Kidney glomerular epithelial cell (primary cell): Measurements from ENCODE around the gene PIP5K1B.
"Not testable (repeated sequence)": the region's sequence is repeated elsewhere in the genome, so short reads cannot be mapped to it uniquely, and the experiment has no call there.

ENCODE experiments used
- DNase-seq: peaks from one replicate; lab custom pipeline; 2025; lab: John Stamatoyannopoulos, UW

The PIP5K1B gene

DNA sequence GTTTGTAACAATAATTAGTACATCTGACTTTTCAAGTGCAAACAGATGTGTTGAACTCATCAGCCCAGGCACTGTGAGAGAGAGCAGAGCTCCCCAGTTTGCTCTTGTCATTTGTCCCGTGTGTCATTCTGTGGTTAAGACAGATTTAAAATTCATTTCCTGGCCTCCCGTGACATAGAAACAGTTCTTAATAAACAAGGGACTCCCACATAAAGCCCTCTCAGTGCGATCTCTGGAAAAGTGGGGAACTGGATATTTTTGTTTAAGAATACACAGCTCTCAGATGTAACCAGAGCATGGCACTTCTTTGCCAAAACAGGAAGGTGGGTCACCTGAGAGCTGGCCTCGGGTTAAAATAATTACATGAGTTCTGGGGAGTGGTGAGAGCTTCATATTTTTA is 250.3 kb downstream of the PIP5K1B start:
- no peak for DNase-seq

- DNase-seq: no peak
Measured at GRCh38 chr9:68957479-68957878, 252.4 kb downstream of the PIP5K1B start.

DNA sequence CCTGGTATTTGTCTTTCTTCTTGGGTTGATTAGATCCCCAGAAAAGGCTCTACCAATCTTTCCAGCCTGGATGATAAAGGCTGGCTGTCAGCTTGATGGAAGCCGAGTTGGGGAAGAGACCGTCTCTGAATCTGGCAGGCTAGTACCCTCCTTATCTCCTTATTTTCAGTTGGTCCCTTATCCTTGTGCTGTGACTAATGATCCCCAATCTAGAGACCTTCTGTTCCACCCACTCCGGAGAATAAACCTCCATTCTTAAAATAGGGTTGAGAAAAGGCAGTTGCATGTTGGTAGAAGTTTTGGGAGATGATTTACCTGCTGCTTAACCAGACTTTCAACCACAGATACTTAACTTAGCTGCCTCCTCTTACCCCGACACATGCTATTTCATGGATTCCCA is 256.5 kb downstream of the PIP5K1B start:
- DNase-seq: no peak

DNA sequence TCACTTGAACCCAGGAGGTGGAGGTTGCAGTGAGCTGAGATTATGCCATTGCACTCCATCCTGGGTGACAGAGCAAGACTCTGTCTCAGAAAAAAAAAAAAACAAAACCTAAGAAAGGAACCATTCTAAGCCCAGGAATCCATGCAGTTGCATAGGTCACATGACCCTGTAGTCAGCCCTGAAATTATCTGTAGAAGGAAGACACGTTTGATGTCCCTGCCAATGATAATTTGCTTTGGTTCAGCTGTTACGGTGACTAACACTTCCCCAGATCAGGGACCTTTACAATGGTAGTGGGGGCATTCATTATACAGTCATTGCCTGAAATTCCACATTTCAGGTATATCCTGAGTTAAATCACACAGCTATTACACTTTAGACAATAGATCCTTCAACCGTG is 258.4 kb downstream of the PIP5K1B start:
- no peak for DNase-seq

DNA sequence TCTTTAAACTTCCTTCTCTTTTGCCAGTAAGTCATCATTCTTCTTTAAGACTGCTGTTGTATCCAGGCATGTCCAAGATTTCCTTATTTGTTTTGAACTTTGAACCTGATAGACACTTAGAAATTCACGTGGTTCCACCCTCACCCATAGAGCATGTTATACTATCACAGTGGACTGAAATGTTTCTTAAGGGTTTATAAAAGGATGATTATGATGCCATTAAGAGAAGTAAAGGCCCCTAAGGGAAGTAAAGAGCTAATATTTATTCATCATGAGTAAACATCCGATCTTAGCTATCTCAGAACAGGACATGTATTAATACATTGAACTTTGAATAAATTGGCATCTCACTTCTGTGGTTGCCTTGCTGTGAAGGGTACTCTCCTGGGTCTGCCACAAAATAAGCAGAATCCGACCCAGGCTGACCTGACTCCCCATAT is 259.1 kb downstream of the PIP5K1B start:
- no peak for DNase-seq

DNA sequence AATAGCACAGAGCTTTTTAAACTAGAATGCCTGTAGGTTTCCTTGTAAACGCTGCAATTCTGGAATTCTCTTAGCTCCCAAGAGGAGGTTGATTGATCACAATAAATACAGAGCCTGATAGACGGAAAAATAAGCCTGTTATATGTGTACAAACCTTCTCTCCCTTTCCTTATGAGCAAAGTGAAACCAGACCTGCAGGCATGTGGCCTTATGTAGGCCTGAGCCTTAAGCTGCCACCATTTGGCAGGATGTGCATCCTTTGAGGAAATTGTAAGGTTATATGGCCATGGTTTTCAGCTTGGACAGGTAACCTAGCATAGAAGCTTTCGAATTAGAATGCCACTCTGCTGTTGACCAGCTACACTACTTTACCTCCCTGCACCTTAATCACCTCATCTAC is 259.7 kb downstream of the PIP5K1B start:
- no peak for DNase-seq

DNA sequence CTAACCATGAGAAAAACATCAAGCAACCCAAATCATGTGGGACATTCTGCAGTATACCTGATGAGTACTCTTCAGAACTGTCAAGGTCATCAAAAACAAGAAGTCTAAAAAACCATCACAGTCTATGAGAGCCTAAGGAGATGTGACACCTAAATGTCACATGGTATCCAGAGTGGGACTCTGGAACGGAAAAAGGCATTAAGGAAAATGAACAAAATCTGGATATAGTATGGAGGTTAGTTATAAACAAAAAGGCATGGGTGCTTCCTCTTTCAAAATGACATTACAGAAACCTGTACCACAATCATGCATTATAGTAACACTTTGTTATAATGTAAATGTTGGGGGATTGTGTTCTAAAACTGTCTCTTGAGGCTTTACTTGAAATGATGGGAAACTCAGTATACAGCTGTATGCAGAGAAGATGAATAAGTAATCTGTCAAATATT is 261.5 kb downstream of the PIP5K1B start:
- DNase-seq: no peak

- no peak for DNase-seq
Measured at GRCh38 chr9:68967800-68968199, 262.8 kb downstream of the PIP5K1B start.

GRCh38 chr9:68969538-68969937 is 264.5 kb downstream of the PIP5K1B start:
- no peak for DNase-seq

GRCh38 chr9:68970151-68970550 is 265.1 kb downstream of the PIP5K1B start:
- no peak for DNase-seq

GRCh38 chr9:68973619-68974018 is 268.6 kb downstream of the PIP5K1B start:
- no peak for DNase-seq

- no peak for DNase-seq
Measured at GRCh38 chr9:68974431-68974830, 269.4 kb downstream of the PIP5K1B start.

DNA sequence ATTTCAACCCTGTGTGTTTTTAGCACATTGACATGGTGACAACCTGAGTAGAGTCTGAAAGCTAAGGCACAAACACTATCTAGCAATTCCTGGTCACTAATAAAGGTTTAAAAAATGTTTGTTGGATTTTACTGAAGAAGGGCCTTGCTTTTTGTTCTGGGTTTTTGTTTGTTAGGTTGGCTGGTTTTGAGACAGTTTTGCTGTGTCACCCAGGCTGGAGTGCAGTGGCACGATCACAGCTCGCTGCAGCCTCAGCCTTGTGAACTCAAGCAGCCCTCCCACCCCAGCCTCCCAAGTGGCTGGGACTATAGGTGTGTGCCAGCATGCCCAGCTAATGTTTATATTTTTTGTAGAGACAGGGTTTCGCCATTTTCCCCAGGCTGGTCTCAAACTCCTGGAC is 269.9 kb downstream of the PIP5K1B start:
- DNase-seq: no peak

GRCh38 chr9:68975365-68976043 is 270.5 kb downstream of the PIP5K1B start:
- no peak for DNase-seq

GRCh38 chr9:68978066-68978465 is 273.0 kb downstream of the PIP5K1B start:
- no peak for DNase-seq

GRCh38 chr9:68978501-68978900 is 273.5 kb downstream of the PIP5K1B start:
- DNase-seq: no peak

- DNase-seq: no peak
Measured at GRCh38 chr9:68979538-68980314, 274.7 kb downstream of the PIP5K1B start.

- no peak for DNase-seq
Measured at GRCh38 chr9:68980341-68980914, 275.4 kb downstream of the PIP5K1B start.

- DNase-seq: peak; percentile 33
Measured at GRCh38 chr9:68981789-68982188, 276.7 kb downstream of the PIP5K1B start.

DNA sequence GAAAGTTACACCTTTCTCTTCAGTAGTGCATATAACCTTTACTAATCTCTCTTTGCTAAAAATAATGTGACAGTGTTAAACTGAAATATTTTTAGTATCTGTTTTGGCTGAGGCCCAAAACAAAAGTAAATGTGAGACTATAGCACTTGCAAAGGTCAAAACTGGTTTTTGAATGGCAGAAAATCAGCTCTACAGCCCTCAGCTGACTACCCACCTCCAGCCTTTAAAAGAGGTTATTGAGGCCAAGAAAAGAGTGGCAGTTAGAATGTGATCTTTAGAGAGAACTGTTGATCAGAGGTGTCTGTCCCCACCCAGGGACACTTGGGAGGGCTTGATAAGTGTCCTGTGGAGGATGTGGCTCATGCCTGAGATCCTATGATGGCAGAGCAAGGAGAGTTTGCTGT is 278.0 kb downstream of the PIP5K1B start:
- no peak for DNase-seq

GRCh38 chr9:68983522-68984424 is 278.7 kb downstream of the PIP5K1B start:
- DNase-seq: no peak

GRCh38 chr9:68986949-68987348 is 281.9 kb downstream of the PIP5K1B start:
- DNase-seq: not testable (repeated sequence)
